Astrocyte of the cerebellum (primary cell): ENCODE results near the gene ARCN1.
A peak's percentile ranks its signal among the peaks of the same experiment; 100 is the strongest.

Experiments
- DNase-seq: peaks from one replicate; pipeline ENCODE4 v3.0.0-alpha.2; 2011; ENCODE audit warnings: low read depth
- H3K4me3 ChIP-seq: 2 replicates; pipeline ENCODE4 v1.5.1; 2011; ENCODE audit warnings: mild to moderate bottlenecking, low read depth, low read length, moderate library complexity
- in situ Hi-C: cut with HindIII; loops from 2 replicates; pipeline ENCODE4 v1.10.0; 2017; ENCODE audit warnings: low sequenced_read_pairs
- TF ChIP-seq, protein P1 (sequence below): IDR thresholded peaks from 2 replicates; pipeline ENCODE4 v1.5.1; 2012; ENCODE audit warnings: low read length, low read depth, moderate library complexity, mild to moderate bottlenecking; ENCODE audit errors: missing control alignments

Gene ARCN1

GRCh38 chr11:118572061-118572980 is at the start of gene ARCN1:
TSS of gene ARCN1 (plus strand) at chr11:118572409. CDS start at chr11:118572548, 139 bp downstream.
- peak within 1 kb of the TSS; percentile 95 for H3K4me3 ChIP-seq
- DNase-seq: peak; percentile 38
- TF ChIP-seq, protein P1, sequence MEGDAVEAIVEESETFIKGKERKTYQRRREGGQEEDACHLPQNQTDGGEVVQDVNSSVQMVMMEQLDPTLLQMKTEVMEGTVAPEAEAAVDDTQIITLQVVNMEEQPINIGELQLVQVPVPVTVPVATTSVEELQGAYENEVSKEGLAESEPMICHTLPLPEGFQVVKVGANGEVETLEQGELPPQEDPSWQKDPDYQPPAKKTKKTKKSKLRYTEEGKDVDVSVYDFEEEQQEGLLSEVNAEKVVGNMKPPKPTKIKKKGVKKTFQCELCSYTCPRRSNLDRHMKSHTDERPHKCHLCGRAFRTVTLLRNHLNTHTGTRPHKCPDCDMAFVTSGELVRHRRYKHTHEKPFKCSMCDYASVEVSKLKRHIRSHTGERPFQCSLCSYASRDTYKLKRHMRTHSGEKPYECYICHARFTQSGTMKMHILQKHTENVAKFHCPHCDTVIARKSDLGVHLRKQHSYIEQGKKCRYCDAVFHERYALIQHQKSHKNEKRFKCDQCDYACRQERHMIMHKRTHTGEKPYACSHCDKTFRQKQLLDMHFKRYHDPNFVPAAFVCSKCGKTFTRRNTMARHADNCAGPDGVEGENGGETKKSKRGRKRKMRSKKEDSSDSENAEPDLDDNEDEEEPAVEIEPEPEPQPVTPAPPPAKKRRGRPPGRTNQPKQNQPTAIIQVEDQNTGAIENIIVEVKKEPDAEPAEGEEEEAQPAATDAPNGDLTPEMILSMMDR: no peak
- in situ Hi-C loops: no loop called here

DNA sequence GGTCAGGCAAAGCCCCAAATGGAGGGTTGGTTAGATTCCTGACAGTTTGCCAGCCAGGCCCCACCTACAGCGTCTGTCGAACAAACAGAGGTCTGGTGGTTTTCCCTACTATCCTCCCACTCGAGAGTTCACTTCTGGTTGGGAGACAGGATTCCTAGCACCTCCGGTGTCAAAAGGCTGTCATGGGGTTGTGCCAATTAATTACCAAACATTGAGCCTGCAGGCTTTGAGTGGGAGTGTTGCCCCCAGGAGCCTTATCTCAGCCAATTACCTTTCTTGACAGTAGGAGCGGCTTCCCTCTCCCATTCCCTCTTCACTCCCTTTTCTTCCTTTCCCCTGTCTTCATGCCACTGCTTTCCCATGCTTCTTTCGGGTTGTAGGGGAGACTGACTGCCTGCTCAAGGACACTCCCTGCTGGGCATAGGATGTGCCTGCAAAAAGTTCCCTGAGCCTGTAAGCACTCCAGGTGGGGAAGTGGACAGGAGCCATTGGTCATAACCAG is 49.6 kb upstream of the ARCN1 start:
- TF ChIP-seq, protein P1: peak; percentile 54
- no peak overlapping the region for H3K4me3 ChIP-seq
- in situ Hi-C loops: no loop called here
- no peak for DNase-seq

- in situ Hi-C loops: no loop called here
- no peak for DNase-seq
- H3K4me3 ChIP-seq: no peak overlapping the region
- TF ChIP-seq, protein P1: no peak
These were observed 47.9 kb upstream of the ARCN1 start for GRCh38 chr11:118524356-118524755.

DNA sequence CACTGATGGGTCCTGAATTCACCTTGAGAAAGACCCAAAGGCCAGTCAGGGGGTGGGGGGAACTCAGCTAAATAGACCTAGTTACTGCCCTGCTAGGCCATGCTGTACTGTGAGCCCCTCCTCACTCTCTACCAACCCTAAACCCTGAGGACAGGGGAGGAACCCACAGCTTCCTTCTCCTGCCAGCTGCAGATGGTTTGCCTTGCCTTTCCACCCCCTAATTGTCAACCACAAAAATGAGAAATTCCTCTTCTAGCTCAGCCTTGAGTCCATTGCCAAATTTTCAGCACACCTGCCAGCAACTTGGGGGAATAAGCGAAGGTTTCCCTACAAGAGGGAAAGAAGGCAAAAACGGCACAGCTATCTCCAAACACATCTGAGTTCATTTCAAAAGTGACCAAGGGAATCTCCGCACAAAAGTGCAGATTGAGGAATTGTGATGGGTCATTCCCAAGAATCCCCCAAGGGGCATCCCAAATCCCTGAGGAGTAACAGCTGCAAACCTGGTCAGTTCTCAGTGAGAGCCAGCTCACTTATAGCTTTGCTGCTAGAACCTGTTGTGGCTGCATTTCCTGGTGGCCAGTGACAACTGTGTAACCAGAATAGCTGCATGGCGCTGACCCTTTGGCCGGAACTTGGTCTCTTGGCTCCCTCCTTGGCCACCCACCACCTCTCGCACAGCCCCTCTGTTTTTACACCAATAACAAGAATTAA is 47.3 kb upstream of the ARCN1 start:
- TF ChIP-seq, protein P1: no peak
- H3K4me3 ChIP-seq: no peak overlapping the region
- no peak for DNase-seq
- in situ Hi-C loops: no loop called here

DNA sequence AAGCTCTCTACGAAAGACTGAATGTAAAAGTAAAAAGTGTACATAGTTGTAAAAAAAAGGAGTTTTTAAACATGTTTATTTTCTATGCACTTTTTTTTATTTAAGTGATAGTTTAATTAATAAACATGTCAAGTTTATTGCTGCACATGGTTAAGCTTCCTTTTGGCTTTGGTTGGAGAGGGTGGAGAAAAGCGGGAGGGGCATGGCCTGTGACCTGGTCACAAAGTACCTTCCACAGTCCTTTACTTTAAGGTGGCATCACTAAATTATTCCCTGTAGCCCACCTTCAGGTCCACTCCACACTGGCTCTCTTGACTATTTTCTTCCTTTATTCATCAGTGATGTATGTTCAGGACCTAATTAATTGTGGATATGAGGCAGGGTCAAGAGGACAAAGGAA is 45.5 kb upstream of the ARCN1 start:
- H3K4me3 ChIP-seq: no peak overlapping the region
- no peak for DNase-seq
- in situ Hi-C loops: no loop called here
- TF ChIP-seq, protein P1: no peak

- TF ChIP-seq, protein P1: no peak
- in situ Hi-C loops: no loop called here
- H3K4me3 ChIP-seq: no peak within 1 kb of the TSS
- no peak for DNase-seq
These were observed 45.1 kb upstream of the ARCN1 start, which contains the start of gene TTC36 for GRCh38 chr11:118527109-118527508. TSS of gene TTC36 (plus strand) at chr11:118527474. CDS start at chr11:118527495, 21 bp downstream.
